HEK293 (cell line): ENCODE data around the gene PACSIN3.

Source experiments
- ZNF114 ChIP-seq: fragments of 450-650 bp; formaldehyde crosslinking; IDR thresholded peaks from 2 replicates; pipeline ENCODE4 v1.5.0; 2017; ENCODE audit warnings: missing biosample characterization, missing genetic modification characterization
- ZNF175 ChIP-seq: fragments of 450-650 bp; formaldehyde crosslinking; IDR thresholded peaks from 2 replicates; pipeline ENCODE4 v1.5.1; 2016; ENCODE audit warnings: missing biosample characterization, missing genetic modification characterization
- ZNF350 ChIP-seq: fragments of 450-650 bp; formaldehyde crosslinking; IDR thresholded peaks from 2 replicates; pipeline ENCODE4 v1.5.0; 2017; ENCODE audit warnings: missing biosample characterization, mild to moderate bottlenecking, missing genetic modification characterization
- ZNF423 ChIP-seq: fragments of 450-650 bp; formaldehyde crosslinking; IDR thresholded peaks from 2 replicates; pipeline ENCODE4 v1.5.1; 2016; ENCODE audit warnings: missing biosample characterization, missing genetic modification characterization
- ZNF510 ChIP-seq: fragments of 450-650 bp; formaldehyde crosslinking; IDR thresholded peaks from 2 replicates; pipeline ENCODE4 v1.5.1; 2018; ENCODE audit warnings: mild to moderate bottlenecking, missing genetic modification characterization, missing biosample characterization; ENCODE audit not compliant: insufficient replicate concordance
- ZNF513 ChIP-seq: fragments of 450-650 bp; IDR thresholded peaks from 2 replicates; pipeline ENCODE4 v1.5.1; 2018; ENCODE audit warnings: missing biosample characterization, missing genetic modification characterization
- ZNF580 ChIP-seq: fragments of 450-650 bp; formaldehyde crosslinking; IDR thresholded peaks from 2 replicates; pipeline ENCODE4 v1.5.1; 2016; ENCODE audit warnings: missing biosample characterization, missing genetic modification characterization
- ZNF629 ChIP-seq: fragments of 450-650 bp; formaldehyde crosslinking; IDR thresholded peaks from 2 replicates; pipeline ENCODE4 v1.5.1; 2017; ENCODE audit warnings: missing biosample characterization, missing genetic modification characterization
- TF ChIP-seq, protein P1 (sequence below): fragments of 450-650 bp; formaldehyde crosslinking; IDR thresholded peaks from 2 replicates; pipeline ENCODE4 v1.5.1; 2016; ENCODE audit warnings: missing biosample characterization, missing genetic modification characterization, borderline replicate concordance
- TF ChIP-seq, protein P2 (sequence below): fragments of 450-650 bp; formaldehyde crosslinking; IDR thresholded peaks from 2 replicates; pipeline ENCODE4 v1.5.1; 2016; ENCODE audit warnings: missing biosample characterization, missing genetic modification characterization

DNA sequence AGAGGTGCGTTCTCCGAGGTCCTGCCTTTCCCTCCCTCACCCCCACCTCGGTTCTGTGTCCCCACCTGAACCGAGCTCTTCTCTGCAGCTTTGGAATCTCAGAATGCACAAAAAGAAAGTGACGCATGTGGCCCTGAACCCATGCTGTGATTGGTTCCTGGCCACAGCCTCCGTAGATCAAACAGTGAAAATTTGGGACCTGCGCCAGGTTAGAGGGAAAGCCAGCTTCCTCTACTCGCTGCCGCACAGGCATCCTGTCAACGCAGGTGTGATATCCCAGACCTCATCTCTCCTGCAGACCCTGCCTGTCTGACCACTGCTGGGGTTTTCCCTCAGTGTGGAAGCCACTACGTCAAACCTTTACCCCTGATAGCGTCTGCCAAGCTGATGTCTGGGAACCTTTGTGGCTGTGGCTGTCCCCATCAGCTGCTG, 48.5 kb upstream of the PACSIN3 start:
- TF ChIP-seq, protein P1, sequence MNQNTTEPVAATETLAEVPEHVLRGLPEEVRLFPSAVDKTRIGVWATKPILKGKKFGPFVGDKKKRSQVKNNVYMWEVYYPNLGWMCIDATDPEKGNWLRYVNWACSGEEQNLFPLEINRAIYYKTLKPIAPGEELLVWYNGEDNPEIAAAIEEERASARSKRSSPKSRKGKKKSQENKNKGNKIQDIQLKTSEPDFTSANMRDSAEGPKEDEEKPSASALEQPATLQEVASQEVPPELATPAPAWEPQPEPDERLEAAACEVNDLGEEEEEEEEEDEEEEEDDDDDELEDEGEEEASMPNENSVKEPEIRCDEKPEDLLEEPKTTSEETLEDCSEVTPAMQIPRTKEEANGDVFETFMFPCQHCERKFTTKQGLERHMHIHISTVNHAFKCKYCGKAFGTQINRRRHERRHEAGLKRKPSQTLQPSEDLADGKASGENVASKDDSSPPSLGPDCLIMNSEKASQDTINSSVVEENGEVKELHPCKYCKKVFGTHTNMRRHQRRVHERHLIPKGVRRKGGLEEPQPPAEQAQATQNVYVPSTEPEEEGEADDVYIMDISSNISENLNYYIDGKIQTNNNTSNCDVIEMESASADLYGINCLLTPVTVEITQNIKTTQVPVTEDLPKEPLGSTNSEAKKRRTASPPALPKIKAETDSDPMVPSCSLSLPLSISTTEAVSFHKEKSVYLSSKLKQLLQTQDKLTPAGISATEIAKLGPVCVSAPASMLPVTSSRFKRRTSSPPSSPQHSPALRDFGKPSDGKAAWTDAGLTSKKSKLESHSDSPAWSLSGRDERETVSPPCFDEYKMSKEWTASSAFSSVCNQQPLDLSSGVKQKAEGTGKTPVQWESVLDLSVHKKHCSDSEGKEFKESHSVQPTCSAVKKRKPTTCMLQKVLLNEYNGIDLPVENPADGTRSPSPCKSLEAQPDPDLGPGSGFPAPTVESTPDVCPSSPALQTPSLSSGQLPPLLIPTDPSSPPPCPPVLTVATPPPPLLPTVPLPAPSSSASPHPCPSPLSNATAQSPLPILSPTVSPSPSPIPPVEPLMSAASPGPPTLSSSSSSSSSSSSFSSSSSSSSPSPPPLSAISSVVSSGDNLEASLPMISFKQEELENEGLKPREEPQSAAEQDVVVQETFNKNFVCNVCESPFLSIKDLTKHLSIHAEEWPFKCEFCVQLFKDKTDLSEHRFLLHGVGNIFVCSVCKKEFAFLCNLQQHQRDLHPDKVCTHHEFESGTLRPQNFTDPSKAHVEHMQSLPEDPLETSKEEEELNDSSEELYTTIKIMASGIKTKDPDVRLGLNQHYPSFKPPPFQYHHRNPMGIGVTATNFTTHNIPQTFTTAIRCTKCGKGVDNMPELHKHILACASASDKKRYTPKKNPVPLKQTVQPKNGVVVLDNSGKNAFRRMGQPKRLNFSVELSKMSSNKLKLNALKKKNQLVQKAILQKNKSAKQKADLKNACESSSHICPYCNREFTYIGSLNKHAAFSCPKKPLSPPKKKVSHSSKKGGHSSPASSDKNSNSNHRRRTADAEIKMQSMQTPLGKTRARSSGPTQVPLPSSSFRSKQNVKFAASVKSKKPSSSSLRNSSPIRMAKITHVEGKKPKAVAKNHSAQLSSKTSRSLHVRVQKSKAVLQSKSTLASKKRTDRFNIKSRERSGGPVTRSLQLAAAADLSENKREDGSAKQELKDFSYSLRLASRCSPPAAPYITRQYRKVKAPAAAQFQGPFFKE: no peak
- no peak for TF ChIP-seq ZNF175 (tag by site-specific recombination)
- no peak for TF ChIP-seq ZNF423 (tag by site-specific recombination)
- TF ChIP-seq ZNF629 (tag by site-specific recombination): no peak
- TF ChIP-seq ZNF510 (tag by site-specific recombination): no peak
- TF ChIP-seq ZNF350 (tag by site-specific recombination): no peak
- no peak for TF ChIP-seq ZNF580 (tag by site-specific recombination)
- TF ChIP-seq, protein P2, sequence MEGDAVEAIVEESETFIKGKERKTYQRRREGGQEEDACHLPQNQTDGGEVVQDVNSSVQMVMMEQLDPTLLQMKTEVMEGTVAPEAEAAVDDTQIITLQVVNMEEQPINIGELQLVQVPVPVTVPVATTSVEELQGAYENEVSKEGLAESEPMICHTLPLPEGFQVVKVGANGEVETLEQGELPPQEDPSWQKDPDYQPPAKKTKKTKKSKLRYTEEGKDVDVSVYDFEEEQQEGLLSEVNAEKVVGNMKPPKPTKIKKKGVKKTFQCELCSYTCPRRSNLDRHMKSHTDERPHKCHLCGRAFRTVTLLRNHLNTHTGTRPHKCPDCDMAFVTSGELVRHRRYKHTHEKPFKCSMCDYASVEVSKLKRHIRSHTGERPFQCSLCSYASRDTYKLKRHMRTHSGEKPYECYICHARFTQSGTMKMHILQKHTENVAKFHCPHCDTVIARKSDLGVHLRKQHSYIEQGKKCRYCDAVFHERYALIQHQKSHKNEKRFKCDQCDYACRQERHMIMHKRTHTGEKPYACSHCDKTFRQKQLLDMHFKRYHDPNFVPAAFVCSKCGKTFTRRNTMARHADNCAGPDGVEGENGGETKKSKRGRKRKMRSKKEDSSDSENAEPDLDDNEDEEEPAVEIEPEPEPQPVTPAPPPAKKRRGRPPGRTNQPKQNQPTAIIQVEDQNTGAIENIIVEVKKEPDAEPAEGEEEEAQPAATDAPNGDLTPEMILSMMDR: no peak
- no peak for TF ChIP-seq ZNF114 (tag by site-specific recombination)
- TF ChIP-seq ZNF513 (tag by site-specific recombination): no peak
